NCI-H1694 treated with DMSO at 0.1 percent for 48 hours (cell line): ENCODE data around the gene GPBAR1.
A peak's percentile ranks its signal among the peaks of the same experiment; 100 is the strongest.

ENCODE experiments used
- DNase-seq: peaks from one replicate; lab custom pipeline; 2025; lab: John Stamatoyannopoulos, UW

GPBAR1 gene, protein sequence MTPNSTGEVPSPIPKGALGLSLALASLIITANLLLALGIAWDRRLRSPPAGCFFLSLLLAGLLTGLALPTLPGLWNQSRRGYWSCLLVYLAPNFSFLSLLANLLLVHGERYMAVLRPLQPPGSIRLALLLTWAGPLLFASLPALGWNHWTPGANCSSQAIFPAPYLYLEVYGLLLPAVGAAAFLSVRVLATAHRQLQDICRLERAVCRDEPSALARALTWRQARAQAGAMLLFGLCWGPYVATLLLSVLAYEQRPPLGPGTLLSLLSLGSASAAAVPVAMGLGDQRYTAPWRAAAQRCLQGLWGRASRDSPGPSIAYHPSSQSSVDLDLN

DNA sequence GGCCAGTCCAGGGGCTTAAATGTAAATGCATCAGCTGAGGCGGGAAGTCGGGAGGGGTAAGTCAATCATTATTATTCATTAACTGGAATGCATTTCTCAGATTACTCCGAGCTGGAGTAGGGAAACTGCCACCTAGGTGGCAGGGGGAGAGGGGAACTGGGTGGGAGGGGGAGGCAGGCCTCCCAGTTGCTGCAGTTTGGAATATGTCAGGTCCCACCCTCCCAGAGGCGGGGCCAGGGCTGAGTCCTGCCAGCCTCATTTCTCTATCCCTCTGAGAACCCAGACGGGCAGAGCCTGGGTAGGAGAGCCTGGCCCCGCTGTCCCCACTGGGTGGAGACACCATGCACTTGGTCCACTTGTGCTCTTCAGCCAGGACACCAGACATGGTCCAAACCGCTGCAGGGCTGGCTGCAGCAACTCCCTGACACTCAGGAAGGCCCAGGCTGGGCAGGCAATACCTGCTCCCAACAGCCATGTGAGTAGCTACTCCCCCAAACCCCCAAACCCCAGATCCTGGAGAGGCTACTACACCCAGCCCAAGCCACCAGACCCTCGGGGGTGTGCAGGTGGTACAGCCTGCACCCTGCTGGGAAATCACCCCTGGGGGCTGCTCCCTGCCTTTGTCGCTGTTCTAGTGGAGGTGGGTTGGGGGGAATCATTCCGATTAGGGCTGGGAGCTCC lies at the start of gene GPBAR1:
Gene GPBAR1, plus strand, starts transcription at position 274 of the 681 bp plus-strand sequence. CDS start 1,710 bp downstream, outside the sequence.
- no peak for DNase-seq

GRCh38 chr2:218214116-218214515 lies 46.7 kb upstream of the GPBAR1 start:
- DNase-seq: no peak

GRCh38 chr2:218216336-218216673 lies 44.5 kb upstream of the GPBAR1 start:
- no peak for DNase-seq

DNA sequence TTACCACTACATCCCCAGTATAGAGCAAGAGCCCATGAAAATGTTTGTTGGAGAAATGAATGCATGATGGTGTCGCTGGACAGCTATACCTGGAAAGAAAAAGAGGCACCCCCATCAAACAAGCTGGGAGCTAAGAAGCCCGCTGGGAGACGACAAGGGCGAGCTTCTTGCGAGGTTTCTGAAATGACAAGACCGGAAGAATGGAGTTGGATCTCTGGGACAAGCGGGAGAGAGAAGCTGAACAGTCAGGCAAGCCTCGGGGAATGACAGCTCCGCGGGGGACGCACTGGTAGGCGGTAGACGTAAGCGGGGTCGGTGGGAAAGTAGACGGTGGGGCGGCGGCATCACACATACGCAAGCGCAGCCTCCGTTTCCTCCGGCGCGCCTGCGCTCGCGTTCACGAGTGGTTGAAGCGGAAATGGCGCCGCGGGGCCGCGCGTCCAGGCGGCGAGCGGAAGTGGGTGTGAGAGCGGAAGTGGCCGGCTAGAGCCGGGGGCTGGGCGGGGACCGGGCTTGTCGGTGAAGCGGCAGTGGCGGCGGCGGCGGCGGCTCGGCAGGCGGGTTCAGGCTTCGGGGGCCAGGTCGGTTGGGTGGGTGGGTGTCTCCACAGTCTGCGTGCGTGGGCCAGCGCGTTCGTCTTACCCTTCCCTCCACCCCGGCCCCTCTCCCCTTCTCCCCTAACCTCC lies 44.0 kb upstream of the GPBAR1 start, which contains the start of gene ARPC2:
Gene ARPC2, plus strand, starts transcription at position 516 of the 686 bp plus-strand sequence. CDS start 282 bp downstream, outside the sequence.
- peak; percentile 87 for DNase-seq

DNA sequence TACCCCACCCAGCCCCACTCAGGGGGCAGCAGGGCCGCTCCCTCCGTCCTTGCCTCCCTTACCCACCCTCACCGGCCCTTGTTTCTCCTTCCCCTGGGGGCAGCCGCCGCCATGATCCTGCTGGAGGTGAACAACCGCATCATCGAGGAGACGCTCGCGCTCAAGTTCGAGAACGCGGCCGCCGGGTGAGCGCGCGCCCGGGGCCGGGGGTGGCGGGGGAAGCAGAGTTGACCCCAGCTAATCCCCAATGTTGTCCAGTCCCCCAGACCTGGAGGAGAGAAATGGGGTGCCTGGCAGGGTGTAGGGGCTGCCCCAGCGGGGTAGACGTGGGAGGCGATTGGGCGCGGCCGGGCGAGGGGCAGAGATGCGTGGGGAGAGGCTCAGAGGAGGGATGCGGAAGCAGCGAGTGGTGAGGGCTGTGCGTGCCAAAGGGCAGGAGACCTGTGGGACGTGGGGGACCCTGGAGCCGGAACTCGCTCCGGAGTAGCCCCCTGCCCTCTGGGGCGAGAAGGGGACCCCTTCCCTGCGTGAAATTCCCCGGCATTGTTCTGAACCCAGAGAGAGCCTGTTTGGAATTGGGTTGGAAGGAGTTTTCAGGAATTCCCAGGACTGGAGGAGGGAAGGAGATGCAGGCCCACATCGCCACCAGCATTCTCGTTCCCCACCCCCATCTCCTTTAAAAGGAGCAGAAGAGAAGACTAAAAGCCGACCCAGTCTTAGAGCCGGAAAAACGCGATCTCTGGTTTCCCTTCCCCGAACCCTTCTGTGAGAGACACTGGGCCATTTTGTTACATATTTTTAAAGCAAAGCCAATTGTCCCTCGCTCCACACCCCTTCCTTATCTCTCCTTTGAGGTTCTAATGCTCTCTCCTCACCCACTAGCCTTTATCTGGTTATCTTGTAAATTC lies 43.2 kb upstream of the GPBAR1 start:
- no peak for DNase-seq

DNA sequence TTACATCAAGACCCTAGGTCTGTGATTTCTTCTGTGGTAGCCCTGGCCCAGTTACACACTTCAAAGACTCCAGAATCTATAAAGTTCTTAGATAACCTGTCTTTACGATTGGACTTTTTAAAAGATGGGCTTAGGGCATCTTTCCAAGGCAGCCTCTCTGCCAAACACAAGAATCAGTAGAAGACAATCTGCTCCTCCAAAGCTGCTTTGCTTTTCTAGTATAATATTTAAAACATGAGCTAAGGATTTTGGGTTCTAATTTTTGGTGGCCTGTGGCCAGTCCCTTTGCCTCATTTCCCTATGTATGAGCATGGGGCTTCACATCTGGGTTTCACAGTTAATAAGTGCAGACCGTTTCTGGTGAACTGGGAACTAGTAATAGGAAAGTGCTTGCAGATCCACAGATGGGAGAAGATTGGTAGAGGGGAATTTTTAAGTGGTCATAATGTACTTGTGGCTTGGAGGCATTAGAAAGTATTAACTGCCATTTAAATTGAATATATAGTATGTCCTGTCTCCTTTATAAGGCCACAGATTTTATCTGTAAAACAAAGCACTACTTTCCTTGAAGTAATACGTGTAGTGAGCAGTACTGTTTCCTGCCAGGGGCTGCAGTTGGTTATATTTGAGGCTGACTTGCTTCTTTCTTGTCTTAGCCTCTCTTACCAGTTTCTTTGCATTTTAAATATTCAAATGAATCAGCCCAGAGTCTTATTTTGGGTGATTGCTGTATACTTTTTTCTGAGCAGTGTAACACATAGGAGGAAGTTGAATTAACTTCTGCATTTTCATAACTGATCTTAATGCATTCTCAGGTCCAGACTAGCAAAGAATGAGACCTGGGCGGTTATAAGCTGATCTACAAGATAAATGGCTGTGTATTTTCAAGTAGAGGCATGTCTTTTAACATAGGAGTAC lies 42.3 kb upstream of the GPBAR1 start:
- DNase-seq: no peak

DNA sequence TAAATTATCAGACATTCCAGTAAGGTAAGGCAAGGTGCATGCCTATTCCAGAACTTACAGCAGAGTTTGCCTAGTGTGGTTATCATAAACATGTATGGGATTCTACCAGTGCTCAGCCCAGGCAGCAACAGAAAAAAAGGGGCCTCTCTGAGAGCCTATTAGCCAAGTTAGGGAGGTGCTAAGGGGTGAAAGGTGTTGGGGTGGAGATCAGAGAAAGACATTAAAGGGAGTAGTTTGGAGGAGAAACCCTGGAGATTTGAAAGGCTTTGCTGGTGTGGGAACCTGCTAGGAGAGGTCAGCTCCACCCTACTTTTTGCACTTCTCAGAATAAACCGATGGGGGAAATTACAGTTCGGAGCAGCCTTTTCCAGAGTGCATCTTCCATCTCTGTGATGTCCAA lies 40.9 kb upstream of the GPBAR1 start:
- DNase-seq: no peak

DNA sequence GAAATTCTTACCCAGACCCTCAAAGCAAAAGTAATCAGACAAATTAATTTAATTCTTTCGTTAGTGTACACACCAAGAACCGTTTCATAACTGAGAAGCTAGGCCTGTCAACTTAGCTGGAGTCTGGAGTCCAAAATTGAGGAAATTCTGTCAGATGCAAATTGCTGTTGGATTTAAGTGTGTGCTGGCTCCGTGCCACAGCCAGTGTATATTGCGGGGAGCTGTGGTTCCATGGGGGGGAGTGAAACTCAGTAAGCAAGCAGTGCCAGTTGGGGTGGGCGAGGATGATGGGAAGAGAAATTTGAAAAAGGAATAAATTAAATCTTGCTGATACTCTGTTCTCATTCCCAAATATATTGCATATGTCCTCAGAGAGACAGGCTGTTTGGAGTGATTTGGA lies 39.8 kb upstream of the GPBAR1 start:
- DNase-seq: no peak

- no peak for DNase-seq
These were observed 37.8 kb upstream of the GPBAR1 start for GRCh38 chr2:218223046-218223445.

- no peak for DNase-seq
These were observed 36.6 kb upstream of the GPBAR1 start for GRCh38 chr2:218224186-218224585.

GRCh38 chr2:218226903-218227302 lies 33.9 kb upstream of the GPBAR1 start:
- DNase-seq: no peak

DNA sequence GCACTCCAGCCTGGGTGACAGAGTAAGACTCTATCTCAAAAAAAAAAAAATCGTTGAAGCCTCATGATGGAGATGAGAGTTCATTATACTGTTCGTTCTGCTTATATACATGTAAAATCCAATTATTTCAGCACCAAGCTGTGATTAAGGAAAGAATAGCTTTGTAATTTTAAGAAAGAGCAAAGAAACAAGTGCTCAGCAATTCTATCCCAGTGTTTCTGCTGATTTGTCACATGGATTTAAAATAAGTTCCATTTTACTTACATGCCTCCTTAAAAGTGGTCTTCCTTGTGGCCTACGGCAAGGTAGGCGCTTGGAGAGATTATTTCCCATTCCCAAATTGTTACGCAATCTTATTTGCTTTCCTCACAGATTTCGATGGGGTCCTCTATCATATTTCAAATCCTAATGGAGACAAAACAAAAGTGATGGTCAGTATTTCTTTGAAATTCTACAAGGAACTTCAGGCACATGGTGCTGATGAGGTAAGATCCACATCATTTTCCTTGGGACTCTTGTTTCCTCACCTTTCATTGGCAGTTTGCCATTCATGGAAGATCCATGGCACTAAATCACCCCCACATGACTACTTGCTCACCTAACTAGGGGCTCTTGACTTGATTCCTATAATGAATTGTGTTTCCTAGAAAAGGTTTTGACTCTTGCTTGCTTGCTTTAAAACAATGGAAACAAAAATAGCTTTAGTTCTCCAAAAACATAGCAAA lies 32.3 kb upstream of the GPBAR1 start:
- no peak for DNase-seq

DNA sequence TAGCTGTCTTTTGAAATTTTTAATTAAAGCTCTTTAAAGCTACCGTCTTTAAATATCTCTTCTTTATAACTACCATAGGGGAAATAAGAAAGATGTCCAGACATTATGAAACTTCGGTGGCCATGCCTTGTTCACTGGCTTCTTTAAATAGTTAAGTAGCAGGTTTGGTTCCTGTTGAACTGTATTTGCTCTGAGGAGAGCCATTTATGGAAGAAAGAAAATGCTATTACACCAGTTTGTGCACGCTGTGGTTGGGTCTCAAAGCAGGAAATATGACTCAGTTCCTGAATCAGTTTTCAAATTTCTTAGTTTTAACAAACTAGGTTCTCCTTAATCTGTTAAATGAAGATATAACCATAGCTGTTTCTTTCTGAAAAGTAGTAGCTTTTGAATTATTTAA lies 31.6 kb upstream of the GPBAR1 start:
- no peak for DNase-seq

GRCh38 chr2:218229851-218230250 lies 31.0 kb upstream of the GPBAR1 start:
- DNase-seq: no peak

- DNase-seq: no peak
These were observed 29.9 kb upstream of the GPBAR1 start for GRCh38 chr2:218230882-218231281.

DNA sequence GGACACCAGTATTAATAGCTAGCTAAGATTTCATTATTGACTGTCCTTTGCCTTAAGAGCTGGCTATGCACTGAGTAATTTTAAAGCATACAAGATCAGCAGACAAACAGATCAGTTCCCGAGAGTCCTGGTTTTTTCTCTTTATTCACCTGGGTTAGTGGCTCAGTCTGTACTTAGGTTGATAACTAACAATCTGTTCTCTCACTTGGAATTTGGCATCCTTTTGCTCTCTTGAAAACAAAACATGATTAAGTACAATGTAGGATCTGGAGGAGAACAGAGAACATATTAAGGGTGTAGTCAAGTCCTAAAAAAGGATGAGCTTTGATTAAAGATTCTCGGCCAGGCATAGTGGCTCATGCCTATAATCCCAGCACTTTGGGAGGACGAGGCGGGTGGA lies 27.3 kb upstream of the GPBAR1 start:
- DNase-seq: no peak

GRCh38 chr2:218234521-218234920 lies 26.3 kb upstream of the GPBAR1 start:
- DNase-seq: no peak

DNA sequence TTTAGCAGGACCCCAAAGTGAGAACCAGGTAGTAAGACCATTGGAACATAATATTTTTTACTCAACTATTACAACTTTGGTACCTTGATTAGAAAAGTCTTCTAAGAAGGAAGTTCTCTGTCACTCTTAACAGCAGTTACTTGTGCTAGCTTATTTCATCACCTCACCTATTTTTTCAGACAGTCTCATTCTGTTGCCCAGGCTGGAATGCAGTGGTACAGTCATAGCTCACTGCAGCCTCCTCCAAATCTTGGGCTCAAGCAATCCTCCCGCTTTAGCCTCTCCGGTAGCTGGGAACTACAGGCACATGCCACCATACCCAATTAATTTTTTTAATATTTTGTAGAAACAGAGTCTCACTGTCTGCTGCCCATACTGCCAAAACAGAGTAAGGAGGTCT lies 25.8 kb upstream of the GPBAR1 start:
- DNase-seq: no peak

- no peak for DNase-seq
These were observed 24.0 kb upstream of the GPBAR1 start for GRCh38 chr2:218236829-218237228.

DNA sequence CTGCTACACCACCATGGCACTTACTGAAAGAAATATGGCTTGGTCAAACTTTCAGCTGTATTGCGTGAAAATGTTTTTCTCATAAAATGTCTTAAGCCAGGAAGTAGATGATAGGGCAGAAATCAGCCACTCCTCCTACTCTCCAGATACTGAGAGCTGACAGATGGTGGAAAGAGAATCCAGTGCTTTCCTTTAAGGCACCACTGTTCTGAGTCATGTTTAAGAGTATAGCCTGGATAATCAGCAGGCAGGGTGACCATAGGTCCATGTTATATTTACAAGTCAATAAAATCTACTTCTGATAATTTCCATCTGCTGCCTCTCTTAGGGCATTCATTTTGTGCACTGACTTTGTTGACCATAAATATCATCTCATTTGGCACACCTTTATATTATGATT lies 21.9 kb upstream of the GPBAR1 start:
- DNase-seq: no peak
